GM18526 (cell line): Measurements from ENCODE around the gene PHACTR3.

Experiments
- POLR2A ChIP-seq: IDR thresholded peaks from 3 replicates; pipeline ENCODE4 v1.6.1; 2011; ENCODE audit not compliant: insufficient read length; ENCODE audit errors: extremely low read depth

Gene PHACTR3

GRCh38 chr20:59623133-59623532 is 18.8 kb downstream of the PHACTR3 start:
- no peak for TF ChIP-seq POLR2A

- no peak for TF ChIP-seq POLR2A
Observed at GRCh38 chr20:59623583-59623982, 19.2 kb downstream of the PHACTR3 start.

GRCh38 chr20:59624401-59624800 is 20.1 kb downstream of the PHACTR3 start:
- no peak for TF ChIP-seq POLR2A

GRCh38 chr20:59625214-59625922 is 21.0 kb downstream of the PHACTR3 start:
- no peak for TF ChIP-seq POLR2A

- no peak for TF ChIP-seq POLR2A
Observed at GRCh38 chr20:59627298-59627697, 23.0 kb downstream of the PHACTR3 start.

- no peak for TF ChIP-seq POLR2A
Observed at GRCh38 chr20:59628171-59628570, 23.8 kb downstream of the PHACTR3 start.

GRCh38 chr20:59629141-59630045 is 25.1 kb downstream of the PHACTR3 start:
- no peak for TF ChIP-seq POLR2A

GRCh38 chr20:59630526-59630925 is 26.2 kb downstream of the PHACTR3 start:
- TF ChIP-seq POLR2A, result no peak

GRCh38 chr20:59631751-59632540 is 27.6 kb downstream of the PHACTR3 start:
- no peak for TF ChIP-seq POLR2A

- no peak for TF ChIP-seq POLR2A
Observed at GRCh38 chr20:59632541-59633113, 28.3 kb downstream of the PHACTR3 start.

GRCh38 chr20:59633656-59634251 is 29.4 kb downstream of the PHACTR3 start:
- no peak for TF ChIP-seq POLR2A

- no peak for TF ChIP-seq POLR2A
Observed at GRCh38 chr20:59634435-59635005, 30.2 kb downstream of the PHACTR3 start.

- TF ChIP-seq POLR2A, result no peak
Observed at GRCh38 chr20:59636766-59637370, 32.5 kb downstream of the PHACTR3 start.

- no peak for TF ChIP-seq POLR2A
Observed at GRCh38 chr20:59640267-59640666, 35.9 kb downstream of the PHACTR3 start.

GRCh38 chr20:59643615-59644061 is 39.3 kb downstream of the PHACTR3 start:
- no peak for TF ChIP-seq POLR2A
